Measurements from ENCODE around the gene OSTM1. TPM values are rescaled to one million over a fixed set of nuclear protein-coding genes. Genes with fewer than 3 reads are reported as not detected.

OSTM1 gene
- total RNA-seq, 1 experiment from 2014 or later, result 20.9 TPM

DNA sequence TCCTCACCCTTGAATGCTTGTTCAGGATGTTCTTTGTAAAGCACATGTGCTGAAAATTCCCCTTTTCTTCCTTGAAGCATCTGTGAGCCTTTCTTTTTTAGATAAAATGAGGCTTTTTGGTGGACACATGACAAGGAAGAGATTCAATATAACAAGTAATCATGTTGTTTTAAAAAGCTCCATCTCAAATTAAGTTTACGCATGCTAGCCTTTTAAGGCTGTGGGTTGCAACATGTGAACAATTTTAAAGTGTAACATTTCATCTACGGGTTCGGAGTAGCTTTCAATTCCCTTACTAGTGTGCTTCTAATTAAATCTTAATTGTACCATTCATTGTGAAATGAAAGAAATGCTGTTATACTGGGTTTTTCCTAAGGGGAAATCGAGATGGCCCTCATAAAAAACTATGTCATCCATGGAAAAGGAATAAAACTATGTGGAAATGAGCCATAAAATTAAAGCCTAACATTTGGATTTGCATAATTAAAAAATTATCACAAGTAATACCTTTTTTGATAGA lies 19.3 kb upstream of the OSTM1 start:
- no peaks in the 10 kb centered on the region for H4K20me1 ChIP-seq (ENCODE audit: control insufficient read depth, insufficient read depth, insufficient read length)
- H4K8ac ChIP-seq (replicated peaks; ENCODE audit: insufficient read length, low read depth, low read length), result no peak overlapping the region
- H2AFZ ChIP-seq (ENCODE audit: low read length), result no peak overlapping the region
- H3K18ac ChIP-seq (ENCODE audit: insufficient read length, low read depth, low read length), result no peak overlapping the region
- no peak overlapping the region for H2BK12ac ChIP-seq (ENCODE audit: insufficient read length, low read depth, low read length)
- Mint-ChIP-seq H3K4me3 (no peak overlapping the region), H3K27me3 (ENCODE audit: low read depth) (no peaks in the 10 kb centered on the region; the same call in 1 of the 2 replicates), H3K4me1 (no peaks in the 10 kb centered on the region), H3K27ac (no peak overlapping the region), H3K36me3 (ENCODE audit: insufficient read depth in 1 of 3, low read depth in 3 of 3) (no peaks in the 10 kb centered on the region), H3K9me3 (no peaks in the 10 kb centered on the region; a peak in 1 of 5 replicates)
- no peak overlapping the region for H3K56ac ChIP-seq (ENCODE audit: insufficient read length, low read depth, low read length)
- H3K9me3 ChIP-seq (ENCODE audit: control insufficient read depth, low read depth, low read length), result no peaks in the 10 kb centered on the region
- H3K27ac ChIP-seq (ENCODE audit: insufficient read length, low read depth, low read length), result no peak overlapping the region
- no peak overlapping the region for H2BK20ac ChIP-seq (ENCODE audit: low read depth, low read length, poor library complexity, severe bottlenecking)
- no peak overlapping the region for H4K91ac ChIP-seq (ENCODE audit: insufficient read length, low read depth, low read length)
- DNase-seq, result no peak
- H3K27me3 ChIP-seq (ENCODE audit: insufficient read depth, low read length), result no peaks in the 10 kb centered on the region
- TF ChIP-seq, protein P1, sequence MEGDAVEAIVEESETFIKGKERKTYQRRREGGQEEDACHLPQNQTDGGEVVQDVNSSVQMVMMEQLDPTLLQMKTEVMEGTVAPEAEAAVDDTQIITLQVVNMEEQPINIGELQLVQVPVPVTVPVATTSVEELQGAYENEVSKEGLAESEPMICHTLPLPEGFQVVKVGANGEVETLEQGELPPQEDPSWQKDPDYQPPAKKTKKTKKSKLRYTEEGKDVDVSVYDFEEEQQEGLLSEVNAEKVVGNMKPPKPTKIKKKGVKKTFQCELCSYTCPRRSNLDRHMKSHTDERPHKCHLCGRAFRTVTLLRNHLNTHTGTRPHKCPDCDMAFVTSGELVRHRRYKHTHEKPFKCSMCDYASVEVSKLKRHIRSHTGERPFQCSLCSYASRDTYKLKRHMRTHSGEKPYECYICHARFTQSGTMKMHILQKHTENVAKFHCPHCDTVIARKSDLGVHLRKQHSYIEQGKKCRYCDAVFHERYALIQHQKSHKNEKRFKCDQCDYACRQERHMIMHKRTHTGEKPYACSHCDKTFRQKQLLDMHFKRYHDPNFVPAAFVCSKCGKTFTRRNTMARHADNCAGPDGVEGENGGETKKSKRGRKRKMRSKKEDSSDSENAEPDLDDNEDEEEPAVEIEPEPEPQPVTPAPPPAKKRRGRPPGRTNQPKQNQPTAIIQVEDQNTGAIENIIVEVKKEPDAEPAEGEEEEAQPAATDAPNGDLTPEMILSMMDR (conservative IDR thresholded peaks at IDR 0.05), result no peak
- no peaks in the 10 kb centered on the region for H3K79me1 ChIP-seq (ENCODE audit: insufficient read depth, low read depth, low read length, poor library complexity, severe bottlenecking)
- WGBS (ENCODE audit: extremely low coverage, insufficient read length, low lambda C conversion rate), result no CpG with 5 or more reads among the region's 4 CpGs
- no peak overlapping the region for H3K23ac ChIP-seq (ENCODE audit: insufficient read length, low read depth, low read length)
- no peak overlapping the region for H3K9ac ChIP-seq (ENCODE audit: extremely low read depth, insufficient read length, low read length)
- H3T11ph ChIP-seq (ENCODE audit: low read length), result no peak overlapping the region
- no peaks in the 10 kb centered on the region for H3K23me2 ChIP-seq (ENCODE audit: insufficient read length, low read depth, low read length, poor library complexity, severe bottlenecking)
- no peak overlapping the region for H3K14ac ChIP-seq (ENCODE audit: insufficient read depth, low read length)
- no peak overlapping the region for H3K4me2 ChIP-seq (ENCODE audit: insufficient read depth, insufficient read length, low read length)
- H2BK15ac ChIP-seq (ENCODE audit: low read depth, low read length), result no peak overlapping the region
- no peaks in the 10 kb centered on the region for H3K4me1 ChIP-seq (ENCODE audit: insufficient read depth, low read length)
- no peak overlapping the region for H2BK120ac ChIP-seq (ENCODE audit: low read depth, low read length, poor library complexity, severe bottlenecking)
- no peaks in the 10 kb centered on the region for H3K79me2 ChIP-seq (ENCODE audit: insufficient read depth, low read length)
- no peak overlapping the region for H3K4ac ChIP-seq (ENCODE audit: low read depth, low read length)
- no peak overlapping the region for H2AK5ac ChIP-seq (ENCODE audit: insufficient read length, low read length)
- no peak overlapping the region for H4K5ac ChIP-seq (ENCODE audit: insufficient read length, low read depth, low read length)
- H2BK5ac ChIP-seq (ENCODE audit: insufficient read length, low read length), result no peak overlapping the region

Measured in H9 (cell line).